ENCODE measurements around the gene EMC8.

EMC8 gene

GRCh38 chr16:85730186-85730465 is 69.2 kb downstream of the EMC8 start:
- no peak for DNase-seq (ENCODE audit: low read depth in 2 of 2)

GRCh38 chr16:85729452-85730185 is 69.7 kb downstream of the EMC8 start:
- DNase-seq (ENCODE audit: low read depth in 2 of 2): no peak

GRCh38 chr16:85728879-85729278 is 70.5 kb downstream of the EMC8 start:
- no peak for DNase-seq (ENCODE audit: low read depth in 2 of 2)
